HG03521 (cell line): ENCODE measurements around the gene EPHB1.
"Not testable (repeated sequence)": the region's sequence is repeated elsewhere in the genome, so short reads cannot be mapped to it uniquely, and the experiment has no call there.

Experiments used
- ATAC-seq: cut with Tn5 transposase; IDR thresholded peaks from one replicate; pipeline ENCODE4 v1.9.1; 2021; ENCODE audit warnings: mild to moderate bottlenecking, moderate library complexity; ENCODE audit not compliant: unreplicated experiment

EPHB1 gene

GRCh38 chr3:135023996-135024658 lies 229.1 kb downstream of the EPHB1 start:
- no peak for ATAC-seq

- ATAC-seq = not testable (repeated sequence)
These were observed 235.9 kb downstream of the EPHB1 start for GRCh38 chr3:135030768-135031615.

- ATAC-seq = no peak
These were observed 238.7 kb downstream of the EPHB1 start for GRCh38 chr3:135033737-135034136.

GRCh38 chr3:135034291-135034768 lies 239.3 kb downstream of the EPHB1 start:
- ATAC-seq = no peak

GRCh38 chr3:135034891-135035440 lies 239.9 kb downstream of the EPHB1 start:
- no peak for ATAC-seq

- ATAC-seq = no peak
These were observed 243.1 kb downstream of the EPHB1 start for GRCh38 chr3:135038186-135038585.

- ATAC-seq = not testable (repeated sequence)
These were observed 244.5 kb downstream of the EPHB1 start for GRCh38 chr3:135039536-135039935.

GRCh38 chr3:135040321-135041240 lies 245.5 kb downstream of the EPHB1 start:
- ATAC-seq = no peak

- no peak for ATAC-seq
These were observed 246.5 kb downstream of the EPHB1 start for GRCh38 chr3:135041601-135042000.

- no peak for ATAC-seq
These were observed 252.0 kb downstream of the EPHB1 start for GRCh38 chr3:135047061-135047460.

- ATAC-seq = no peak
These were observed 255.5 kb downstream of the EPHB1 start for GRCh38 chr3:135050536-135050935.

GRCh38 chr3:135051409-135051973 lies 256.4 kb downstream of the EPHB1 start:
- no peak for ATAC-seq

- no peak for ATAC-seq
These were observed 260.4 kb downstream of the EPHB1 start for GRCh38 chr3:135055449-135055848.

- ATAC-seq = no peak
These were observed 261.1 kb downstream of the EPHB1 start for GRCh38 chr3:135056084-135056730.

GRCh38 chr3:135056733-135057310 lies 261.8 kb downstream of the EPHB1 start:
- ATAC-seq = no peak

- no peak for ATAC-seq
These were observed 262.9 kb downstream of the EPHB1 start for GRCh38 chr3:135057996-135058395.

- no peak for ATAC-seq
These were observed 264.5 kb downstream of the EPHB1 start for GRCh38 chr3:135059580-135059979.

- not testable (repeated sequence) for ATAC-seq
These were observed 272.0 kb downstream of the EPHB1 start for GRCh38 chr3:135066844-135067727.

- no peak for ATAC-seq
These were observed 273.0 kb downstream of the EPHB1 start for GRCh38 chr3:135068011-135068410.
